Measurements from ENCODE around the gene USP9X.

DNA sequence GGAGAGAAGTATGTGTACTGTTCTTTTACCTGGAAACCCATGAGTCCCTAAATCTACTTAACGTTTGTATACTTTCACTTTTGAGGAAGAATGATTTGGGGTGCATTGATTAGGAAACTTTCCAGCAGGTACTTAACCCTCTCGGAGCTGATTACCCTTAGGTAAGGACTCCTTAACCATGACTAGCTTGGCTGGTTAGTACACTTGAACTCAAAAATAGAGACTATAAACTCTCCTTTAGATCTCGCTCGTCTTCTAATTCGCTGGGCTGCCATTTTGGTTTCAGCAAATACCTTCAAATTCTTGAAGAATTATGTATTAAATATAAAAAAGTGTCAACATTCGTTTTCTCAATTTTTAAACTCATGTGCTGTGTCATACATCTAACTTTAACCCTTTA lies 2.0 kb downstream of the USP9X start:
- TF ChIP-seq, protein P1, sequence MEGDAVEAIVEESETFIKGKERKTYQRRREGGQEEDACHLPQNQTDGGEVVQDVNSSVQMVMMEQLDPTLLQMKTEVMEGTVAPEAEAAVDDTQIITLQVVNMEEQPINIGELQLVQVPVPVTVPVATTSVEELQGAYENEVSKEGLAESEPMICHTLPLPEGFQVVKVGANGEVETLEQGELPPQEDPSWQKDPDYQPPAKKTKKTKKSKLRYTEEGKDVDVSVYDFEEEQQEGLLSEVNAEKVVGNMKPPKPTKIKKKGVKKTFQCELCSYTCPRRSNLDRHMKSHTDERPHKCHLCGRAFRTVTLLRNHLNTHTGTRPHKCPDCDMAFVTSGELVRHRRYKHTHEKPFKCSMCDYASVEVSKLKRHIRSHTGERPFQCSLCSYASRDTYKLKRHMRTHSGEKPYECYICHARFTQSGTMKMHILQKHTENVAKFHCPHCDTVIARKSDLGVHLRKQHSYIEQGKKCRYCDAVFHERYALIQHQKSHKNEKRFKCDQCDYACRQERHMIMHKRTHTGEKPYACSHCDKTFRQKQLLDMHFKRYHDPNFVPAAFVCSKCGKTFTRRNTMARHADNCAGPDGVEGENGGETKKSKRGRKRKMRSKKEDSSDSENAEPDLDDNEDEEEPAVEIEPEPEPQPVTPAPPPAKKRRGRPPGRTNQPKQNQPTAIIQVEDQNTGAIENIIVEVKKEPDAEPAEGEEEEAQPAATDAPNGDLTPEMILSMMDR (IDR thresholded peaks at IDR 0.05 in 4 of 5, conservative IDR thresholded peaks at IDR 0.05 in 1 of 5), result no peak
- no peak for TF ChIP-seq POLR2A (IDR thresholded peaks at IDR 0.05)

All from gastrocnemius medialis (tissue), 4 donors.